ENCODE data around the gene XRCC6.

GRCh38 chr22:41578114-41578513, 43.0 kb upstream of the XRCC6 start:
- TF ChIP-seq JUN (CRISPR knock-in tag; IDR thresholded peaks at IDR 0.05) (no peak), ZNF121 (CRISPR knock-in tag; IDR thresholded peaks at IDR 0.05) (no peak), SP1 (CRISPR knock-in tag; conservative IDR thresholded peaks at IDR 0.05) (no peak), MAX (CRISPR knock-in tag; IDR thresholded peaks at IDR 0.05) (no peak), ELF4 (CRISPR knock-in tag; IDR thresholded peaks at IDR 0.05; ENCODE audit: low read depth) (no peak), NR3C1 (CRISPR knock-in tag; conservative IDR thresholded peaks at IDR 0.05; ENCODE audit: low read depth) (no peak)
